ENCODE measurements around the gene PDCD6IP. TPM values are rescaled to one million over a fixed set of nuclear protein-coding genes. Genes with fewer than 3 reads are reported as not detected.
"Not testable (repeated sequence)": the region's sequence is repeated elsewhere in the genome, so short reads cannot be mapped to it uniquely, and the experiment has no call there.

Gene PDCD6IP
- total RNA-seq, 2 experiments from 2014 or later = 163 to 168 TPM

DNA sequence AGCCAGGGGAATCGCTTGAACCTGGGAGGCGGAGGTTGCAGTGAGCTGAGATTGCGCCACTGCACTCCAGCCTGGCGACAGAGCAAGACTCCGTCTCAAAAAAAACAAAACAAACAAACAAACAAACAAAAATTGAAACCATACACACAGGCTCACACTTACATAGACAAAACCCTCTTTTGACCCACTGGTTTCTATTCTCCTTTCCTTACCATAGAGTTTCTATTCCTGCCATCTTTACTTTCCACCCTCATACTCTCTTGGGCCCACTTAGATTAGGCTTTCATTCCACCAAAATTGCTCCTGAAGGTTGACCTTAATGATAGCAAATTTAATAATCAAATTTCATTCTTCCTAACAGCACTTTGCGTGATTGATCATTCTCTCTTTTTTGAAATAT is 17.0 kb upstream of the PDCD6IP start:
- POLR2A ChIA-PET; H3K27me3 Mint-ChIP-seq; DNase-seq; intact Hi-C loops (cut with micrococcal nuclease); H3K4me1 Mint-ChIP-seq (ENCODE audit: low read depth); H3K4me3 Mint-ChIP-seq; CTCF ChIA-PET; H3K36me3 Mint-ChIP-seq; H3K27ac Mint-ChIP-seq; H3K9me3 Mint-ChIP-seq: not testable (repeated sequence)

DNA sequence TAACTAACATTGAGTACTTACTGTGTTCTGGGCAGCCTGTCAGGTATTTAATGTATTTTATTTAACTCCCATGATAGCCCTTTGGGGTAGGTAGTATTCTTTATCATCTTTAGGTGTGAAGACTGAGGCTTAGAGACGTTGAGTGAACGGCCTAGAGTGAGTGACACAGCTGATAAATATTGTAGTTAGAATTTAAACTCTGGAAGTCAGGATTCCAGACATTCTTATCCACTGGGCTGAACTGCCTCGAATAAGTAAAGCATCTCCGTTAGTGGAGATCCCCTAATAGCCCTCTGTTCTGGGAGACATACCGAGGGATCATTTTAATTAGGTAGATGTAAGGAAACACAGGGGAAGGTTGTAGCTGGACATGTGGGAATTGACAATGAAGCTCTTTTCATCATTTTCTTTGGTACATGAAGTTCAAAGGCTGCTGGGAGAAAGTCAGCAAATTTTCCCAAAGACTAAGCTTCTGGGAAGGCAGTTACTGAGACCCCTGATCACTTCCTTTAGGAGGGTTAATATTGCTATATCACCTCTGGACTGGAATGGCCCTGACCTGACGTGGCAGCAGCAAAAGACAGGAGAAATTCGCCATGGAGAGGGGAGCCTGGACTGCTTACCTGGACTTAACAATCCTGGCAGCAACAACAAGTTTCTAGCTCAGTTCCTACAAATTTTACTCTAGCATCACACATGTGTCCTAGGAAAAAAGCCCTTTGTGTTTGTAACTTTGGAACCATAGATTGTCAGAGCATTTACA is 11.7 kb upstream of the PDCD6IP start:
- CTCF ChIA-PET = interaction anchor here (0.6 to 3.6 kb wide), 55 partner anchors 8 to 1006 kb away, joined by 3 to 53 read pairs (median 4); partner anchors contain the start of genes PDCD6IP and UBP1
- no peaks in the 10 kb centered on the region for H3K9me3 Mint-ChIP-seq

DNA sequence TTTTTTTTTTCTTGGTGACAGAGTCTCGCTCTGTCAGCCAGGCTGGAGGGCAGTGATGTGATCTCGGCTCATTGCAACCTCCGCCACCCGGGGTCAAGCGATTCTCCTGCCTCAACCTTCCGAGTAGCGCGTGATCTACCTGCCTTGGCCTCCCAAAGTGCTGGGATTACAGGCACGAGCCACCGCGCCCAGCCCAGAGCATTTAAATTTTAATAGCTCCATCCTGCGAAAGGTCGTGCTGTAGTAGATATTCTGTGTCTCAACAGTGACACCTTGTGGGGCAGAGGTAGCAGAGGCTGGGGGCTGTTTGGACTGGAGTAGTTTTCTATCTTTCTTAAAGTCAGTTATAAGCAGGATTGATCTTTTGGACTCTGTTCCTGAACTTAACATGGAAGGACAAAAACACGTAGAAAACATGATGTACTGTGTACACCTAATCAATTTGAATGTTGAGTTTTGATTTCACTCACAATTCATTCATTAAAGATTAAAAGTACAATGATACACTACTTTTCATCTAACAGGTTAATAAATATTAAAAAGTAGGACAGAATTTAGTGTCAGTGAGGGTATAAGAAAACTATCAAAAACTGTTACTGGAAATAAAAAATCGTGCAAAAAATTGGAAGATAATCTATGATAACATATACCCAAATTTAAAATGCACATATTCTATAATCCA is 11.0 kb upstream of the PDCD6IP start:
- no peaks in the 10 kb centered on the region for H3K9me3 Mint-ChIP-seq
- H3K36me3 Mint-ChIP-seq = no peaks in the 10 kb centered on the region
- H3K27ac Mint-ChIP-seq = no peak overlapping the region
- H3K27me3 Mint-ChIP-seq = peaks cover 5% of the 10 kb centered on the region
- ChIA-PET POLR2A (no interaction called here), CTCF (interaction anchor here (0.6 to 3.6 kb wide), 55 partner anchors 9 to 1007 kb away, joined by 3 to 53 read pairs (median 4); partner anchors contain the start of genes PDCD6IP and UBP1)
- H3K4me1 Mint-ChIP-seq (ENCODE audit: low read depth) = no peaks in the 10 kb centered on the region
- intact Hi-C loops (cut with micrococcal nuclease) = loop anchor here (1.0 to 5.0 kb wide), 4 partner anchors 69 to 656 kb away; partner anchors contain the start of gene CLASP2
- H3K4me3 Mint-ChIP-seq = peak overlapping the region; percentile 28
- DNase-seq = peak; percentile 69

More for the DNA sequence above, 11.7 kb upstream of the PDCD6IP start:
- DNase-seq = no peak
- POLR2A ChIA-PET = no interaction called here
- Mint-ChIP-seq H3K4me1 (ENCODE audit: low read depth) (no peaks in the 10 kb centered on the region), H3K4me3 (peak overlapping the region; percentile 28), H3K27ac (no peak overlapping the region), H3K36me3 (no peaks in the 10 kb centered on the region), H3K27me3 (peaks cover 5% of the 10 kb centered on the region)
- intact Hi-C loops (cut with micrococcal nuclease) = loop anchor here (1.0 to 5.0 kb wide), 4 partner anchors 68 to 655 kb away; partner anchors contain the start of gene CLASP2

- no peak for DNase-seq
- intact Hi-C loops (cut with micrococcal nuclease) = loop anchor here (5.0 kb wide), 1 partner anchor 412 kb away; no protein-coding TSS in a partner anchor
- ChIA-PET CTCF (interaction anchor here (0.7 to 1.4 kb wide), 3 partner anchors 9 to 153 kb away, joined by 3 to 4 read pairs (median 3); partner anchors contain the start of gene PDCD6IP), POLR2A (no interaction called here)
- H3K36me3 Mint-ChIP-seq = no peaks in the 10 kb centered on the region
- no peaks in the 10 kb centered on the region for H3K4me1 Mint-ChIP-seq (ENCODE audit: low read depth)
- H3K27ac Mint-ChIP-seq = no peak overlapping the region
- no peak overlapping the region for H3K4me3 Mint-ChIP-seq
- H3K9me3 Mint-ChIP-seq = no peaks in the 10 kb centered on the region
- peaks cover 5% of the 10 kb centered on the region for H3K27me3 Mint-ChIP-seq
Measured at GRCh38 chr3:33789183-33789954, 9.1 kb upstream of the PDCD6IP start.

- Mint-ChIP-seq H3K9me3 (no peaks in the 10 kb centered on the region), H3K4me3 (no peak overlapping the region), H3K36me3 (no peaks in the 10 kb centered on the region), H3K4me1 (ENCODE audit: low read depth) (no peaks in the 10 kb centered on the region), H3K27me3 (peaks cover 5% of the 10 kb centered on the region), H3K27ac (no peak overlapping the region)
- intact Hi-C loops (cut with micrococcal nuclease) = loop anchor here (10.0 kb wide), 3 partner anchors 675 to 1105 kb away; partner anchors contain the start of genes CCR4, CNOT10 and CRTAP
- CTCF ChIA-PET = interaction anchor here (0.5 to 1.4 kb wide), 4 partner anchors 8 to 363 kb away, joined by 3 read pairs; partner anchors contain the start of gene PDCD6IP
- POLR2A ChIA-PET = no interaction called here
- DNase-seq = no peak
Measured at GRCh38 chr3:33790091-33790490, 8.3 kb upstream of the PDCD6IP start.

- ChIA-PET CTCF (interaction anchor here (1.0 to 1.2 kb wide), 3 partner anchors 8 to 159 kb away, joined by 3 read pairs; no protein-coding TSS in a partner anchor), POLR2A (no interaction called here)
- Mint-ChIP-seq H3K27me3 (peaks cover 5% of the 10 kb centered on the region), H3K4me3 (no peak overlapping the region), H3K9me3 (no peaks in the 10 kb centered on the region), H3K27ac (no peak overlapping the region), H3K36me3 (no peaks in the 10 kb centered on the region), H3K4me1 (ENCODE audit: low read depth) (peaks cover 8% of the 10 kb centered on the region)
- intact Hi-C loops (cut with micrococcal nuclease) = loop anchor here (10.0 kb wide), 3 partner anchors 677 to 1107 kb away; partner anchors contain the start of genes CCR4, CNOT10 and CRTAP
- peak; percentile 44 for DNase-seq
Measured at GRCh38 chr3:33791477-33792166, 6.8 kb upstream of the PDCD6IP start.

GRCh38 chr3:33792167-33792892 is 6.1 kb upstream of the PDCD6IP start:
- DNase-seq = no peak
- CTCF ChIA-PET = no interaction called here
- intact Hi-C loops (cut with micrococcal nuclease) = loop anchor here (10.0 kb wide), 3 partner anchors 678 to 1108 kb away; partner anchors contain the start of genes CCR4, CNOT10 and CRTAP

GRCh38 chr3:33795131-33795530 is 3.3 kb upstream of the PDCD6IP start:
- Mint-ChIP-seq H3K4me3 (no peak overlapping the region), H3K36me3 (peaks cover 5% of the 10 kb centered on the region), H3K27ac (no peak overlapping the region), H3K4me1 (ENCODE audit: low read depth) (peaks cover 24% of the 10 kb centered on the region), H3K27me3 (peaks cover 2% of the 10 kb centered on the region), H3K9me3 (no peaks in the 10 kb centered on the region)
- intact Hi-C loops (cut with micrococcal nuclease) = loop anchor here (10.0 kb wide), 3 partner anchors 680 to 1110 kb away; partner anchors contain the start of genes CCR4, CNOT10 and CRTAP
- no peak for DNase-seq
- CTCF ChIA-PET = interaction anchor here (0.6 kb wide), 1 partner anchor 16 kb away, joined by 4 read pairs; no protein-coding TSS in a partner anchor
- POLR2A ChIA-PET = no interaction called here

More at GRCh38 chr3:33792167-33792892, 6.1 kb upstream of the PDCD6IP start:
- Mint-ChIP-seq H3K36me3 (no peaks in the 10 kb centered on the region), H3K27me3 (peaks cover 4% of the 10 kb centered on the region), H3K4me3 (no peak overlapping the region), H3K4me1 (ENCODE audit: low read depth) (peaks cover 11% of the 10 kb centered on the region), H3K27ac (no peak overlapping the region), H3K9me3 (no peaks in the 10 kb centered on the region)
- POLR2A ChIA-PET = no interaction called here

DNA sequence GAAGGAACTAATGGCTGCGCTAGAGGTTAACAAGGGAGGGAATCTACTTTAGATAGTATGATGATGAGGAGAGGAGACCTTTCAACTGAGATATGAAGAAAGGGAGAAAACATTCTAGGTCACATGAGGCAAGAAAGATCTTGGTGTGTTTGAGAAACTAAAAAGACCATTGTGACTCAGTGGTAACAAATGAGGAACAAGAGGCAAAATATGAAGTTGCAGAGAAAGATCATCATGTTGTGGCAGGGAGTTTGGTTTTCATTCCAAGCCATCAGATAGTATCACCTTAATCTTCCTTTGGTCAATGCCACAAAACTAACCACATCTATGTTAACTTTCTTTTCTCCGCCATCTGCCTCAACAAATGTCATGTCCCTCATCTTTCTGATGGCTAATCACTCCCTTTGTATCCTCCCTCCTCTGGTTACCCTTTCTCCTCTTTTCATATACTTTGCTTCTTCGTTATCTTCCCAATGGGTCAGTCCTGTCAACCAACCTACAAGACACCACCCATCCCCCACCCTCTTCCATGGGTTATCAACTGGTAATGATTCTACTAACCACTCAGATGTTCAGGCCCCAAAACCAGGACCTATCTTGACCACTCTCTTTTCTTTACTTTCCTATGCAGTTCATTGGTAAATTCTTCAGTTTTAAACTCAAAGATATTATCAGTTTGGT is 2.4 kb upstream of the PDCD6IP start:
- H3K27ac Mint-ChIP-seq = no peak overlapping the region
- H3K9me3 Mint-ChIP-seq = no peaks in the 10 kb centered on the region
- ChIA-PET CTCF (no interaction called here), POLR2A (no interaction called here)
- no peak for DNase-seq
- H3K36me3 Mint-ChIP-seq = peaks cover 5% of the 10 kb centered on the region
- no peak overlapping the region for H3K4me3 Mint-ChIP-seq
- H3K27me3 Mint-ChIP-seq = peaks cover 1% of the 10 kb centered on the region
- intact Hi-C loops (cut with micrococcal nuclease) = loop anchor here (10.0 kb wide), 3 partner anchors 681 to 1111 kb away; partner anchors contain the start of genes CCR4, CNOT10 and CRTAP
- peaks cover 33% of the 10 kb centered on the region for H3K4me1 Mint-ChIP-seq (ENCODE audit: low read depth)

GRCh38 chr3:33798113-33798417 is 365 bp upstream of the PDCD6IP start:
- Mint-ChIP-seq H3K9me3 (no peaks in the 10 kb centered on the region), H3K27me3 (no peaks in the 10 kb centered on the region), H3K4me3 (peak overlapping the region; percentile 95), H3K27ac (peak overlapping the region; percentile 89), H3K4me1 (ENCODE audit: low read depth) (peaks cover 51% of the 10 kb centered on the region), H3K36me3 (peaks cover 8% of the 10 kb centered on the region)
- intact Hi-C loops (cut with micrococcal nuclease) = loop anchor here (1.0 to 10.0 kb wide), 6 partner anchors 10 to 1113 kb away; partner anchors contain the start of genes CCR4, CLASP2, CNOT10 and CRTAP
- DNase-seq = no peak
- POLR2A ChIA-PET = interaction anchor here (0.7 to 1.2 kb wide), 6 partner anchors 9 to 1463 kb away, joined by 3 to 5 read pairs (median 3); no protein-coding TSS in a partner anchor
- CTCF ChIA-PET = interaction anchor here (1.0 to 4.0 kb wide), 6 partner anchors 8 to 668 kb away, joined by 3 to 28 read pairs (median 4); no protein-coding TSS in a partner anchor

Data from activated CD4-positive, alpha-beta memory T cell treated with anti-CD3 and anti-CD28 coated beads for 36 hours (primary cell).